Activated naive CD4-positive, alpha-beta T cell treated with anti-CD3 and anti-CD28 coated beads for 36 hours (primary cell): ENCODE data around the gene MPP1. TPM values are rescaled to one million over a fixed set of nuclear protein-coding genes. Genes with fewer than 3 reads are reported as not detected.
"Not testable (repeated sequence)": the region's sequence is repeated elsewhere in the genome, so short reads cannot be mapped to it uniquely, and the experiment has no call there.

Source experiments
- CTCF ChIA-PET: fragments of 350-600 bp; sonication (Branson Sonifier 250); formaldehyde crosslinking; loops from one replicate; lab custom pipeline; 2021; ENCODE audit warnings: antibody characterized with exemption; lab: Charles Lee
- DNase-seq: peaks from one replicate; pipeline ENCODE4 v3.0.0-alpha.2; 2020
- H3K27ac Mint-ChIP-seq: one replicate; pipeline ENCODE4 v1.8.0; 2021; ENCODE audit warnings: mild to moderate bottlenecking, mixed read lengths
- H3K27me3 Mint-ChIP-seq: one replicate; pipeline ENCODE4 v1.8.0; 2021; ENCODE audit warnings: low read depth, mixed read lengths
- H3K36me3 Mint-ChIP-seq: one replicate; pipeline ENCODE4 v1.8.0; 2021; ENCODE audit warnings: low read depth, mixed read lengths
- H3K4me1 Mint-ChIP-seq: one replicate; pipeline ENCODE4 v1.8.0; 2021; ENCODE audit warnings: low read depth, mixed read lengths
- H3K4me3 Mint-ChIP-seq: one replicate; pipeline ENCODE4 v1.8.0; 2021; ENCODE audit warnings: mild to moderate bottlenecking, moderate library complexity, mixed read lengths
- H3K9me3 Mint-ChIP-seq: one replicate; pipeline ENCODE4 v1.8.0; 2021; ENCODE audit warnings: mixed read lengths
- intact Hi-C: fragments of 100-400 bp; cut with micrococcal nuclease; formaldehyde crosslinking; loops from one replicate; pipeline ENCODE4 v1.15.1; 2023
- total RNA-seq, 2 experiments: library from RNA; stranded (reverse); gene quantifications; one replicate each; pipeline ENCODE4 v1.2.3, GENCODE V29; 2021

The MPP1 gene
- total RNA-seq, result 10 to 100 TPM; 23.9 to 24.3 TPM

DNA sequence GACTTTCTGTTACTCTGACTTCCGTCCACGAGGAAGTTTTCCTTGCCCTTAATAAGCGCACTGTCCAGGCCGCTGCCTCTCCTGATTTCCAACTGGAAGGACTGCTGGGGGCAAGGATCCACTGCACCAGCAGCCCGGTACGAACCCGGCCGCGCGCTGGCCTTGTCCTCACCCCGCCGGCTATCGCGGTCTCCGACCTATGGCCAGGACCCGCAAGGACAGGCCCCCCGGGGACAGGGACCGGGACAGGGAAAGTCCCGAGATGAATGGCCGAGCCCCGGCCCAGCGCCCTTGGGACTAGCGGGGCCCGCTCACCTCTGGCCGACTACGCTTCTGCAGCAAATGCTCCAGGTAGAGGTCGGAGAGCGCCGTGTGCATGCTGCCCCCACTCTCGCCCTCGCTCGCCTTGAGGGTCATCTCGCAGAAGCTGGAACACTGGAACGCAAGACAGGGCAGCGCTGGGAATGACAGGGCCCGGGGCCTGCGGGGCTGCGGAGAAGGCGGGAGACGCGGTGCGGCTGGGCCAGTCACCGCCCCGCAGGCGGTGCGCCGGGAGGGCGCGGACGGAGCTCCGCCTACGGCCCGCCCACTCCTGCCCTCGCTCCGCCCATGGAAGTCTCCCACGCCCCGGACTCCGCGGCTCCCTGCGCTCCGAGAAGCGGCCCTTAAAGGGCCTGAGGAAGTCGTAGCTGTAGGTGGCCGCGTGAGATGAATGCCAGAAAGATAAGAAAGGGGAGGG lies at the start of gene MPP1:
Gene MPP1, minus strand, starts transcription at position 529 of the 739 bp plus-strand sequence. Its CDS starts 112 bp downstream, at position 417.
- Mint-ChIP-seq H3K4me1 (peaks cover 38% of the 10 kb centered on the region), H3K36me3 (no peaks in the 10 kb centered on the region), H3K4me3 (peak within 1 kb of the TSS; percentile 74), H3K9me3 (no peaks in the 10 kb centered on the region), H3K27ac (no peak within 1 kb of the TSS), H3K27me3 (no peaks in the 10 kb centered on the region)
- DNase-seq, result peak; percentile 78
- CTCF ChIA-PET, result interaction anchor here (1.0 to 1.7 kb wide), 3 partner anchors 14 to 40 kb away, joined by 3 to 5 read pairs (median 3); no protein-coding TSS in a partner anchor
- intact Hi-C loops, result loop anchor here (1.0 to 10.0 kb wide), 3 partner anchors 42 to 460 kb away; partner anchors contain the start of genes DKC1 and RAB39B

- CTCF ChIA-PET, result no interaction called here
- intact Hi-C loops, result no loop called here
- no peaks in the 10 kb centered on the region for H3K9me3 Mint-ChIP-seq
- no peaks in the 10 kb centered on the region for H3K36me3 Mint-ChIP-seq
- DNase-seq, result no peak
- H3K4me1 Mint-ChIP-seq, result no peaks in the 10 kb centered on the region
- H3K4me3 Mint-ChIP-seq, result no peak overlapping the region
- H3K27ac Mint-ChIP-seq, result no peak overlapping the region
- no peaks in the 10 kb centered on the region for H3K27me3 Mint-ChIP-seq
Measured at GRCh38 chrX:154850957-154851611, 45.8 kb upstream of the MPP1 start.

DNA sequence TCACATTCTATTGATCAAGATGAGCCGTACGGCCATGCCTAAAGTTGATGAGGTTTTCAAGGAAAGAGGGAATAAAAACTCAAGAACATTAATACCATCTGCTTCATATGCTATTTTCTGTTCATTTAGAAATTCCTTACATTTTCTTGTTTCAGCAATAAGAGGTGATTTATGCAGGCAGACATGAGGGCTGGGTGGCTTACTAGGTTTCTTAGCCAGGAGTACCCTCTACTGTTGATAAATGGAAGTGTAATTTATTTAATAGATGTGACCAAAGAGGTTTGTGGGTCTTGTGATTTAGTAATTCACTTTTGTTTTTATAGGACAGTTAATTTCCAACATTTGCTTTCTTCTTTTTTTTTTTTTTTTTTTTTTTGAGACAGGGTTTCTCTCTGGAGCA lies 35.6 kb upstream of the MPP1 start:
- Mint-ChIP-seq H3K27ac (no peak overlapping the region), H3K27me3 (no peaks in the 10 kb centered on the region), H3K4me3 (no peak overlapping the region), H3K4me1 (no peaks in the 10 kb centered on the region), H3K36me3 (no peaks in the 10 kb centered on the region), H3K9me3 (no peaks in the 10 kb centered on the region)
- intact Hi-C loops, result loop anchor here (1.0 to 2.0 kb wide), 3 partner anchors 78 to 122 kb away; partner anchors contain the start of gene DKC1
- DNase-seq, result peak; percentile 8
- CTCF ChIA-PET, result interaction anchor here (0.8 to 1.2 kb wide), 5 partner anchors 10 to 247 kb away, joined by 3 to 4 read pairs (median 3); partner anchors contain the start of gene DKC1

DNA sequence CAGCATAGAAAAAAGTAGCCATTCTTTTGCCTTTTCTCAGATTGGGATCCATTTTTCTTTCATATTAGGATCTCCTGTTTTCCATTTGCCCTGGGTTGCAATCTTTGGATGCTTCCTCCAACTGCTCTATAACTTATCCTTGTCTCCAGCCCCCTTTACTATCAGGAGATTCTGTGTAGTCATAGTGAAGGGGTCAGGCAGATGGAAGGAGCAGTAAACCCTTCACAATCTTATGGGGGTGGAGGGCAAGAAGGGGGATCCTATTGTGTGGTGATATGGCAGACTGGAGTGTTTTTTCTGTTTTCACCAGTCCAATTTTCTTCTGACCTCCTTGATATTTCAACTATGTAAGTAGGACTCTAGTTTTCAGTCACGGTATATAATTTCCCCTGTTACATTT lies 30.9 kb upstream of the MPP1 start:
- no peaks in the 10 kb centered on the region for H3K4me1 Mint-ChIP-seq
- H3K4me3 Mint-ChIP-seq, result no peak overlapping the region
- no peak overlapping the region for H3K27ac Mint-ChIP-seq
- no peak for DNase-seq
- no peaks in the 10 kb centered on the region for H3K9me3 Mint-ChIP-seq
- intact Hi-C loops, result no loop called here
- H3K27me3 Mint-ChIP-seq, result no peaks in the 10 kb centered on the region
- no peaks in the 10 kb centered on the region for H3K36me3 Mint-ChIP-seq
- CTCF ChIA-PET, result no interaction called here

DNA sequence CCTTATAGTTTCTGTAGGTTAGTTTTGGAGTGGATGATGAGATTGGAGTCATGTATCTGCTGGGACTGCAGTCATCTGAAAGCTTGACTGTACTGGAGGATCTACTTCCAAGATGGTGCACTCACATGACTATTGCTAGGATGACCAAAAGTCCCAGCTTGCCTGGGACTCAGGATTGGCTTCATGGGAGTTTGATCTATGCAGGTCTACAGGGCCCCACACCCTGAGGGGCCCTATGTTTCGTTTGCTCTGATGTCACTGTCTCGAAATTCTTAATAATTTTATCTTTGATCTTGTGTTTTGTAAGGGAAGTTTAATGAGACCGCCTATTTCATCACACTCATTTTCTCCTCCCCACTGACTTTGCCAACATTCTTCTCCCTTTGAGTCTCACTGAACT lies 29.3 kb upstream of the MPP1 start, which contains the start of gene SMIM9:
Gene SMIM9, minus strand, starts transcription at position 101 of the 400 bp plus-strand sequence. CDS start 3,806 bp downstream, outside the sequence.
- Mint-ChIP-seq H3K27ac (no peak within 1 kb of the TSS), H3K36me3 (no peaks in the 10 kb centered on the region), H3K9me3 (no peaks in the 10 kb centered on the region), H3K27me3 (no peaks in the 10 kb centered on the region), H3K4me3 (no peak within 1 kb of the TSS), H3K4me1 (no peaks in the 10 kb centered on the region)
- intact Hi-C loops, result no loop called here
- DNase-seq, result no peak
- CTCF ChIA-PET, result interaction anchor here (0.6 to 0.7 kb wide), 3 partner anchors 53 to 334 kb away, joined by 3 to 4 read pairs (median 4); no protein-coding TSS in a partner anchor

GRCh38 chrX:154833746-154834274 lies 28.5 kb upstream of the MPP1 start:
- CTCF ChIA-PET, result interaction anchor here (0.7 kb wide), 1 partner anchor 86 kb away, joined by 4 read pairs; no protein-coding TSS in a partner anchor

GRCh38 chrX:154829926-154830442 lies 24.7 kb upstream of the MPP1 start:
- intact Hi-C loops, result no loop called here
- DNase-seq, result no peak
- Mint-ChIP-seq H3K9me3 (no peaks in the 10 kb centered on the region), H3K36me3 (no peaks in the 10 kb centered on the region), H3K27me3 (no peaks in the 10 kb centered on the region), H3K4me1 (peaks cover 14% of the 10 kb centered on the region), H3K27ac (no peak overlapping the region), H3K4me3 (no peak overlapping the region)
- CTCF ChIA-PET, result no interaction called here

More at GRCh38 chrX:154833746-154834274, 28.5 kb upstream of the MPP1 start:
- intact Hi-C loops, result no loop called here
- Mint-ChIP-seq H3K4me3 (no peak overlapping the region), H3K9me3 (no peaks in the 10 kb centered on the region), H3K27me3 (no peaks in the 10 kb centered on the region), H3K4me1 (peaks cover 4% of the 10 kb centered on the region), H3K27ac (no peak overlapping the region), H3K36me3 (no peaks in the 10 kb centered on the region)
- DNase-seq, result no peak

DNA sequence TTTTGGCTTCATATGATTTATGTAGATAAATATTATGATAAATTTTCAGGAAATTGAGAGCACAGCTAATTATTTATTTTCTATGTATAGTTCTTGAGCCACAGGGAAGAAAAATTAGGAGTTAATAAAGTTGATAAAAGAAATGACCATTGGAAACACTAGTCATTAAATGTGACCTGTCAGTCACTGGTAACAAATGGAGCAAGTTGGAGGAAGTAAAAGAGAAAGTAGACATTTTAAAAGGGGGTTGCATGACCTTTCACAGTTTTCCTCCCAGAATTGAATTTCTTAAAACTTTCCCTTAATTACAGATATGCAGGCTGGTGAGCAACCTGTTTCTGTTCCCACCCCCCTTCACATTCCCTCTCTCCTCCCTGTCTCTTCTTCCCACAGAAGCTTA lies 23.8 kb upstream of the MPP1 start:
- intact Hi-C loops, result no loop called here
- Mint-ChIP-seq H3K36me3 (no peaks in the 10 kb centered on the region), H3K27me3 (no peaks in the 10 kb centered on the region), H3K9me3 (no peaks in the 10 kb centered on the region), H3K4me3 (no peak overlapping the region), H3K27ac (no peak overlapping the region), H3K4me1 (peaks cover 14% of the 10 kb centered on the region)
- no peak for DNase-seq
- CTCF ChIA-PET, result no interaction called here

DNA sequence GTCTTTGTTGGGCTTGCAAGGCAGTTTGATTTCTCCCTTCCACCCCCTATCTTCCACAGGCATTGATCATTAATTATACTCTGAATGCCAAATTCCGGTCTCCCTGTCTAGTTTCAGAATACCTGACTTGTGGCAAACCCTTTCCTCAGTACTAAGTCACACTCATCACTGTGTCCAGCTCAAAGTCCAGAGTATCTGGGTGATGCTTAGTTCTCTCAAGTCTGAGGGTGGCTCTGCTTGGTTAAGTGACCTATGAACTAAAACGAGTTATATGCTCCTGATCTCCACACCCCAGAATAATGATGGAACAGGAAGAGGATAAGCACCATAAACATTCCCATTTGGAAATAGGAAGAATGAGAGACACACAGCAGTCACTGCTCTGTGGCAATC lies 22.7 kb upstream of the MPP1 start:
- Mint-ChIP-seq H3K4me3 (no peak overlapping the region), H3K36me3 (no peaks in the 10 kb centered on the region), H3K4me1 (peaks cover 14% of the 10 kb centered on the region), H3K27me3 (no peaks in the 10 kb centered on the region), H3K27ac (no peak overlapping the region), H3K9me3 (no peaks in the 10 kb centered on the region)
- intact Hi-C loops, result no loop called here
- no peak for DNase-seq
- CTCF ChIA-PET, result no interaction called here

DNA sequence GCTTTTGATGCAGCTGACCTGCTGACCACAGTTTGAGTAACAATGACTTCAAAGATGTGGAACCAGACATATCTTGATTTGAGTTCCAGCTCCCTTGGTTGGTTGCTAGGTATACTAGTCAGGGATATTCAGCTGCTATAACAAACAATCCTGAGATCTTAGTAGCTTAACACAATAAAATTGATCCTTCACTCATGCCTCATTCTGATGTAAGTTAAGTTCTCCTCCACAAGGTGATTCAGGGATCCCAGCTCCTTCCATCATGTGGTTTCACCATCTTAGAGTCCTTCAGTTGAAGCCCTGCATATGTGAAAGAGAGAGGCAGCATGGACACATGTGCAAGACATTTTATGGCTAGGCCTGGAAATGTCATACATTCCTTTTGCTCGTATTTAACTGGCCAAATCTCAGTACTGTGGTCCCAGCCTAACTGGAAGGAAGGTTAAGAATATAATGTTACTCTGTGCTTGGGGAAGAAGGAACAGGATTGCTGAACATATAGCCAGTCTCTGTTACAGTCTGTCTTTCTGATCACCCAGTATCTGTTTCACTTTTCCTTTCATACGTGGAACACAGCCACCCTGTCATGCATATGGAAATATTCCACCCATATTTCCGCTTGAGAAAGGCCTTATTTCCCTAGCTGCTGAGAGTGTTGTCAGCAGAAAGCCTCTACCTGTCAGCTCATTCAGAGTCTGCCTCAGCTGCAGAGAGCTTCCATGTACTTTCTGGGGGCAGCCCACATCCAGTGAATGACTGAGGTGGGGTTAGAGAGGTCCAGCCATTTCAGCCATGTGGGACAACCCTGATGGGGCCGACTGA lies 22.1 kb upstream of the MPP1 start:
- intact Hi-C loops, result no loop called here
- H3K4me1 Mint-ChIP-seq, result peaks cover 14% of the 10 kb centered on the region
- peak overlapping the region; percentile 10 for H3K27ac Mint-ChIP-seq
- peak; percentile 7 for DNase-seq
- no peaks in the 10 kb centered on the region for H3K36me3 Mint-ChIP-seq
- H3K9me3 Mint-ChIP-seq, result no peaks in the 10 kb centered on the region
- H3K4me3 Mint-ChIP-seq, result no peak overlapping the region
- CTCF ChIA-PET, result interaction anchor here (0.6 kb wide), 1 partner anchor 31 kb away, joined by 6 read pairs; no protein-coding TSS in a partner anchor
- H3K27me3 Mint-ChIP-seq, result no peaks in the 10 kb centered on the region

DNA sequence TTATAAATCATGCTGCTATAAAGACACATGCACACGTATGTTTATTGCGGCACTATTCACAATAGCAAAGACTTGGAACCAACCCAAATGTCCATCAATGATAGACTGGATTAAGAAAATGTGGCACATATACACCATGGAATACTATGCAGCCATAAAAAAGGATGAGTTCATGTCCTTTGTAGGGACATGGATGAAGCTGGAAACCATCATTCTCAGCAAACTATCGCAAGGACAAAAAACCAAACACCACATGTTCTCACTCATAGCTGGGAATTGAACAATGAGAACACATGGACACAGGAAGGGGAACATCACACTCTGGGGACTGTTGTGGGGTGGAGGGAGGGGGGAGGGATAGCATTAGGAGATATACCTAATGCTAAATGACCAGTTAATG lies 20.3 kb upstream of the MPP1 start:
- H3K9me3 Mint-ChIP-seq, H3K4me3 Mint-ChIP-seq, CTCF ChIA-PET, DNase-seq, H3K36me3 Mint-ChIP-seq, intact Hi-C loops, H3K27me3 Mint-ChIP-seq, H3K27ac Mint-ChIP-seq: not testable (repeated sequence)
- H3K4me1 Mint-ChIP-seq, result peaks cover 14% of the 10 kb centered on the region
